HEK293 (cell line): ENCODE measurements around the gene VRK3.
A peak's percentile ranks its signal among the peaks of the same experiment; 100 is the strongest.

Experiments used
- AEBP2 ChIP-seq: fragments of 450-650 bp; formaldehyde crosslinking; IDR thresholded peaks from 2 replicates; pipeline ENCODE4 v1.5.1; 2016; ENCODE audit warnings: missing biosample characterization, missing genetic modification characterization, borderline replicate concordance
- BCL11B ChIP-seq: fragments of 450-650 bp; formaldehyde crosslinking; IDR thresholded peaks from 2 replicates; pipeline ENCODE4 v1.5.1; 2016; ENCODE audit warnings: low read depth, missing biosample characterization, missing genetic modification characterization
- IKZF3 ChIP-seq: fragments of 450-650 bp; IDR thresholded peaks from 2 replicates; pipeline ENCODE4 v1.5.0; 2018; ENCODE audit warnings: missing biosample characterization, mild to moderate bottlenecking, missing genetic modification characterization, moderate library complexity
- KLF10 ChIP-seq: fragments of 450-650 bp; IDR thresholded peaks from 2 replicates; pipeline ENCODE4 v1.5.1; 2018; ENCODE audit warnings: missing biosample characterization, mild to moderate bottlenecking, missing genetic modification characterization
- PBX3 ChIP-seq: sonication (generic); formaldehyde crosslinking; IDR thresholded peaks from 2 replicates; pipeline ENCODE4 v1.8.1; 2022; ENCODE audit warnings: mild to moderate bottlenecking, moderate library complexity, missing genetic modification reagents
- REPIN1 ChIP-seq: fragments of 450-650 bp; formaldehyde crosslinking; IDR thresholded peaks from 2 replicates; pipeline ENCODE4 v1.5.1; 2017; ENCODE audit warnings: missing biosample characterization, missing genetic modification characterization, low read depth
- SCRT2 ChIP-seq: fragments of 450-650 bp; formaldehyde crosslinking; IDR thresholded peaks from 2 replicates; pipeline ENCODE4 v1.5.1; 2016; ENCODE audit warnings: missing biosample characterization, missing genetic modification characterization
- ZBTB10 ChIP-seq: fragments of 450-650 bp; formaldehyde crosslinking; IDR thresholded peaks from 2 replicates; pipeline ENCODE4 v1.5.1; 2016; ENCODE audit warnings: missing biosample characterization, missing genetic modification characterization
- ZBTB20 ChIP-seq: fragments of 450-650 bp; formaldehyde crosslinking; IDR thresholded peaks from 2 replicates; pipeline ENCODE4 v1.5.1; 2016; ENCODE audit warnings: missing biosample characterization, missing genetic modification characterization
- ZBTB49 ChIP-seq: fragments of 450-650 bp; formaldehyde crosslinking; IDR thresholded peaks from 2 replicates; pipeline ENCODE4 v1.5.1; 2016; ENCODE audit warnings: missing biosample characterization, missing genetic modification characterization, low read depth
- ZBTB7A ChIP-seq: fragments of 450-650 bp; formaldehyde crosslinking; IDR thresholded peaks from 2 replicates; pipeline ENCODE4 v1.5.1; 2016; ENCODE audit warnings: low read depth, missing biosample characterization, missing genetic modification characterization
- ZNF221 ChIP-seq: fragments of 450-650 bp; formaldehyde crosslinking; IDR thresholded peaks from 2 replicates; pipeline ENCODE4 v1.5.1; 2017; ENCODE audit warnings: missing biosample characterization, missing genetic modification characterization, borderline replicate concordance
- ZNF23 ChIP-seq: fragments of 450-650 bp; formaldehyde crosslinking; IDR thresholded peaks from 2 replicates; pipeline ENCODE4 v1.5.1; 2016; ENCODE audit warnings: missing biosample characterization, missing genetic modification characterization, borderline replicate concordance
- ZNF239 ChIP-seq: fragments of 450-650 bp; formaldehyde crosslinking; IDR thresholded peaks from 2 replicates; pipeline ENCODE4 v1.5.1; 2016; ENCODE audit warnings: missing biosample characterization, missing genetic modification characterization
- ZNF24 ChIP-seq: fragments of 450-650 bp; formaldehyde crosslinking; IDR thresholded peaks from 2 replicates; pipeline ENCODE4 v1.5.1; 2016; ENCODE audit warnings: missing biosample characterization, missing genetic modification characterization
- ZNF274 ChIP-seq, 2 experiments: fragments of 200-500 bp in 1 of 2; fragments of 450-650 bp in 1 of 2; sonication (Bioruptor generic) in 1 of 2; formaldehyde crosslinking in 1 of 2; IDR thresholded peaks; 2 replicates each; pipeline versions ENCODE4 v1.5.1 to v1.6.1; 2014 to 2016; ENCODE audit warnings: borderline replicate concordance in 1 of 2, inconsistent platforms in 1 of 2, low read length in 1 of 2, missing biosample characterization in 1 of 2, missing genetic modification characterization in 1 of 2
- ZNF324 ChIP-seq: fragments of 450-650 bp; formaldehyde crosslinking; IDR thresholded peaks from 2 replicates; pipeline ENCODE4 v1.5.1; 2016; ENCODE audit warnings: missing biosample characterization, missing genetic modification characterization
- ZNF341 ChIP-seq: fragments of 450-650 bp; formaldehyde crosslinking; IDR thresholded peaks from 2 replicates; pipeline ENCODE4; 2016; ENCODE audit warnings: low read depth, missing biosample characterization, missing genetic modification characterization
- ZNF37A ChIP-seq: fragments of 450-650 bp; IDR thresholded peaks from 2 replicates; pipeline ENCODE4 v1.5.1; 2018; ENCODE audit warnings: missing biosample characterization, missing genetic modification characterization
- ZNF416 ChIP-seq: fragments of 450-650 bp; formaldehyde crosslinking; IDR thresholded peaks from 2 replicates; pipeline ENCODE4 v1.5.1; 2016; ENCODE audit warnings: missing biosample characterization, missing genetic modification characterization
- ZNF488 ChIP-seq: fragments of 450-650 bp; formaldehyde crosslinking; IDR thresholded peaks from 2 replicates; pipeline ENCODE4 v1.5.1; 2016; ENCODE audit warnings: missing biosample characterization, missing genetic modification characterization
- ZNF518A ChIP-seq: fragments of 450-650 bp; formaldehyde crosslinking; conservative IDR thresholded peaks from 2 replicates; pipeline ENCODE4 v1.5.1; 2016; ENCODE audit warnings: low read depth, missing biosample characterization, missing genetic modification characterization
- ZNF585B ChIP-seq: fragments of 450-650 bp; formaldehyde crosslinking; IDR thresholded peaks from 2 replicates; pipeline ENCODE4 v1.5.1; 2016; ENCODE audit warnings: missing biosample characterization, missing genetic modification characterization
- ZNF76 ChIP-seq: fragments of 450-650 bp; formaldehyde crosslinking; IDR thresholded peaks from 2 replicates; pipeline ENCODE4; 2016; ENCODE audit warnings: low read depth, missing biosample characterization, missing genetic modification characterization, borderline replicate concordance
- ZNF785 ChIP-seq: fragments of 450-650 bp; formaldehyde crosslinking; IDR thresholded peaks from 2 replicates; pipeline ENCODE4 v1.5.1; 2016; ENCODE audit warnings: missing biosample characterization, missing genetic modification characterization

VRK3 gene

GRCh38 chr19:50025022-50025793, at the start of gene VRK3 (continued):
- TF ChIP-seq ZBTB10 (tag by site-specific recombination) (peak; percentile 91), KLF10 (tag by site-specific recombination) (no peak), ZNF341 (tag by site-specific recombination) (peak; percentile 79), ZNF324 (no peak), ZNF585B (tag by site-specific recombination) (no peak), ZNF37A (tag by site-specific recombination) (no peak), ZBTB49 (no peak), ZNF239 (no peak), AEBP2 (no peak), ZNF24 (no peak), ZNF518A (tag by site-specific recombination) (no peak), REPIN1 (tag by site-specific recombination) (0 out of 2 replicates have a peak, but pooled peaks have one; percentile 52), ZNF23 (tag by site-specific recombination) (no peak), ZNF416 (no peak), IKZF3 (tag by site-specific recombination) (peak; percentile 97), ZBTB7A (no peak), ZNF274 (IDR thresholded peaks at IDR 0.05; ENCODE audit: low read length) (no peak), ZNF274 (tag by site-specific recombination; IDR thresholded peaks at IDR 0.05; ENCODE audit: borderline replicate concordance) (no peak), ZBTB20 (tag by site-specific recombination) (peak; percentile 54; the same call in 1 of the 2 replicates), ZNF221 (tag by site-specific recombination) (no peak), ZNF76 (tag by site-specific recombination) (no peak), ZNF488 (tag by site-specific recombination) (no peak), BCL11B (peak; percentile 36; the same call in 1 of the 2 replicates), PBX3 (CRISPR knock-in tag) (peak; percentile 37; the same call in 1 of the 2 replicates), ZNF785 (tag by site-specific recombination) (no peak), SCRT2 (tag by site-specific recombination) (no peak)
